ENCODE results near the gene SPRR2D.

SPRR2D gene

DNA sequence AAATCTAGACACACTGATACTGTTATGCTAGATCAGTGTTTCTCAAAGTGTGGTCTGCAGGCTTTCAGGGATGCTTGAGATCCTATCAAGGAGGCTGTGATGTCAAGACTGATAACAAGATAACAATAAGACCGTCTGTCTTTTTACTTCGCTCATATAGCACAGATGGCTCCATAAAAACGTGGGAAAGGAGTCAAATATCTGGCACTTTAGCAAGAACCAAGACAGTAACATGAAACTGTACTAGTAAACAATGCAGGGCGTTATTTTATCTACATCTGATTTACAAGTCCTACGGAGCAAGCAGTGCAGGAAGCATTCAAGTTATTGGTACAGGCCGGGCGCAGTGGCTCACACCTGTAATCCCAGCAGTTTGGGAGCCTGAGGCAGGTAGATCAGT lies 43.0 kb downstream of the SPRR2D start:
- TF ChIP-seq, protein P1, sequence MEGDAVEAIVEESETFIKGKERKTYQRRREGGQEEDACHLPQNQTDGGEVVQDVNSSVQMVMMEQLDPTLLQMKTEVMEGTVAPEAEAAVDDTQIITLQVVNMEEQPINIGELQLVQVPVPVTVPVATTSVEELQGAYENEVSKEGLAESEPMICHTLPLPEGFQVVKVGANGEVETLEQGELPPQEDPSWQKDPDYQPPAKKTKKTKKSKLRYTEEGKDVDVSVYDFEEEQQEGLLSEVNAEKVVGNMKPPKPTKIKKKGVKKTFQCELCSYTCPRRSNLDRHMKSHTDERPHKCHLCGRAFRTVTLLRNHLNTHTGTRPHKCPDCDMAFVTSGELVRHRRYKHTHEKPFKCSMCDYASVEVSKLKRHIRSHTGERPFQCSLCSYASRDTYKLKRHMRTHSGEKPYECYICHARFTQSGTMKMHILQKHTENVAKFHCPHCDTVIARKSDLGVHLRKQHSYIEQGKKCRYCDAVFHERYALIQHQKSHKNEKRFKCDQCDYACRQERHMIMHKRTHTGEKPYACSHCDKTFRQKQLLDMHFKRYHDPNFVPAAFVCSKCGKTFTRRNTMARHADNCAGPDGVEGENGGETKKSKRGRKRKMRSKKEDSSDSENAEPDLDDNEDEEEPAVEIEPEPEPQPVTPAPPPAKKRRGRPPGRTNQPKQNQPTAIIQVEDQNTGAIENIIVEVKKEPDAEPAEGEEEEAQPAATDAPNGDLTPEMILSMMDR (IDR thresholded peaks at IDR 0.05), result no peak

DNA sequence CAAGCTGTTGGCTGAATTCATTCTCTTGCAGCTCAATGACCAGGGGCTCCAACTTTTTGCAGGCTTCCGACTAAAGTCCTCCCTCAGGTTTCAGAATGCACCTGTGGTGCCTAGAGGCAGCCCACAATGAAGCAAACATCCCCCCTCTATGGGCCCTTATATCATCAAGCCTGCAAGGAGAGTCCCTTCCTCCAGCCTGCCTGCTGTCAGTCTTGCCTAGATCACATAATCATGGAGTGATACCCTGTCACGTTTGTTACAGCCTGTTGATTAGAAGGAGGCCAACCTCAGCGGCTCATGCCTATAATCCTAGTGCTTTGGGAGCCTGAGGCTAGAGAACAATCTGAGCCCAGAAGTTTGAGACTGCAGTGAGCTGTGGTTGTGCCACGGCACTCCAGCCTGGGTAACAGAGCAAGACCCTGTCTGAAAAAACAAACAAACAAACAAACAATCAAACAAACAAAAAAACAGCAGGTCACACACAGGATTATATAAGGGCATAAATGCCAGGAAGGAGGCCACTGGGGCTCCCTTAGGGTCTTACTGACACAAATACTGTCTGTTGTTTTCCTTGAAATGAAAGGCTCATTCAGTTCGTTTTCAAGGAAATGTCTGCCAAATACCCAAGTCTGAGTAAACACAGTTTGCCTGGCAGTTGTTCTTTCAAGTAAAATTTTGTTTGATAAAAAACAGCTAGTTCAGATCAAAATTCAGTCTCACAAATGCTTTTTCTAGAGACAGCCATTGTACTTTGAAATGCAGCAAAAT lies 44.1 kb downstream of the SPRR2D start:
- TF ChIP-seq, protein P1 (IDR thresholded peaks at IDR 0.05), result no peak

DNA sequence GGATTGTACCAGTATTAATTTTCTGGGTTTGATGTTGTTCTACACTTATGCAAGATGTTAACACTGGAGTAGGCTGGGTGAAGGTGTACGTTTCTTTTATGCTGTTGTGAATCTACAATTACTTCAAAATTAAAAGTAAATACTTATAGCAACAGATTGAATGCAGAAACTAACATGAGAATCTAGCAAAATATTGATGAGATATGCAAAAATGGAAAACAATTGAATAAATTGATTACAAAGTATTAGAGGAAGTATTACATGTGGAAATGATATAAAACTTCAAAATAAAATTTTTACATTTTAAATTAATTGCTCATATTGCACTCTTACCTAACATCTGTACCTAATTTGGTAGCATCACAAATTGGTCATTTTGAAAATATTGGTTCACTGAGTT lies 45.1 kb downstream of the SPRR2D start:
- TF ChIP-seq, protein P1 (IDR thresholded peaks at IDR 0.05), result no peak

DNA sequence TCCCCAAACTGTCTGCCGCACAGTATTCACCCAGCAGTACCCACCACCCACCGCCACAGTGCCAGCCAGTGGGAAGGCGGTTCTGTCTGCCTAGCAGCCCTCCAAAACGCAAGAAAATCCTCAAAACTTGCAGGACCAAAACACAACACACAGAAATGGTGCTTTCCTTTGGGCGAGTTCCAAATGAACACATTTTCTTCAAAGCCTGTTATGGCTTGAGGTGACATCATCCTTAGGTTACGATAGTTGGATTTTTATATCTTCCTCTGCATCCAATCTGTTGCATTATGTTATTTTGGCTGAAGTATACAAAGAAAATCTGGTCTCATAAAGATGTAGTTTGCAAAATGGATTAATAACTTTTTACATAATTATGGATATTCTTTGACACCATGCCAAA lies 47.7 kb downstream of the SPRR2D start:
- TF ChIP-seq, protein P1 (IDR thresholded peaks at IDR 0.05), result no peak
